HUDEP-2 (cell line): ENCODE data around the gene PML.

Experiments
- DNase-seq, 76 experiments: peaks; one replicate each; lab custom pipeline; 2025; ENCODE audit not compliant: unreplicated experiment in 76 of 76; lab: John Stamatoyannopoulos, UW

Gene PML

GRCh38 chr15:73984208-73984979 lies 10.1 kb upstream of the PML start:
- peak in 5 of 76 experiments; percentile 5 to 21 (median 13) for DNase-seq

- peak in 12 of 76 experiments; percentile 3 to 33 (median 22) for DNase-seq
Measured at GRCh38 chr15:73985101-73985873, 9.2 kb upstream of the PML start.

DNA sequence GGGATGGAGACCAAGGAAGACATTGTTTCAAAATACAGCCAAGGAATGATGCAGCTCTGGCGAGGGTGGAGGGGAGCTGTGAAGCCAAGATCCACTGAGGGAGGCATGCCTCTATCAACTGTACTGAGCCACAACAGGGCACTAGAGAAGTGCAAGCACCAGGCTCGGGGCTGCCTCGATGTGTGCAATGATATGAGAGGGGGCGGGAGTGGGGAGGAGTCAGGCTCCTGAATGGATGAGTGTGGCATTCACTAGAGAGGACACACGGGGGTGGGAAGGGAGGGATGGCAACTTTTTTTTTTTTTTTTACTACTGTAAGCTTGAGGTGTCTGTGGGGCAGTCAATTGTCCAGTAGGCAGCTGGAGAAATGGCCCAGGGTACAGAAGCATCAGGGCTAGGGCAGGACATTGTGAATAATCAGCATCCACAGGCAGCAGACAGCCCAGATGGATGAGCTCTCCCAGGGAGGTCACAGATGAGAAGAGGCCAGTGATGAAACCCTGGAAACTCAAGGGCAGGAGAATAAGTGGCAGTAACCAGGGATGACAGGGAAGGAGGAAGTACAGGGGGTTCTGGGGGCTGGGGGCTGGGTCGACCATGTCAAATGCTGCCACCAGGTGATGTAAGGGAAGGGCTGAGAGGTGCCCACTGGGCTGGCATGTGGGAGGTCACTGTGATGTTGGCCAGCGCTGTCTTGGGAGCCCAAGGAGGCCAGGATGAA lies 8.3 kb upstream of the PML start:
- peak in 35 of 76 experiments; percentile 8 to 56 (median 28) for DNase-seq

DNA sequence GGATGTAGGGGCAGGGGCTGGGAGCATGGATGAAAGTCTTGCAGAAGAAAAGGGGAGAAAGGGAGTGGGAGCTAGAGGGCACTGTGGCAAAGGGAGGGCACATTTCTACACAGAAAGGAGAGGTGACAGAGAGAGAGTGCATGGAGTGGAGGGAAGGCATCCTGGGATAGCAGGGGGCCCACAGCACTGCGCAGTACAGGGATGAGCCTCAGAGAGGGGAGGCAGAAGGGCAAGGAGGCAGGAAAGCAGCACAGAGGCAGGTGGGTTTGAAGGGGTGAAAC lies 7.8 kb upstream of the PML start:
- DNase-seq, result no peak

DNA sequence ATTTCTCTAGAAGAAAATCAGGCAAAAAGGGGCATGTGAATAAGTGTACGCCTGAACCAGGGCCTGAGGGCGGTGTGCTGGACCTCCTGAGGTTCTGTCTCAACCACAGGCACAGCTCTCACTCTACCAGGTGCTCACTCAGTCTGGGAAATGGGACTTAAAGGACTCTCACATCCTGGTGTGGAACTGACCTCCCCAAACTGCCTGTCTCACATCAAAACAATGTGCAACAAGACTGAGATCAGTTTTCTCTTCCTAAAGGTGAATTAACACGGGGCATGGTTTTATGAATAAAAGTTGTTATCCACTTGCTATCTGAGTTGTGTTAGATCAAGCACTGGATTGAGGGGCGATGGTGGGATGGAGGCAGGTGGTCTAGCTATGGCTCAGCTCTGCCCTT lies 7.3 kb upstream of the PML start:
- DNase-seq, result no peak

GRCh38 chr15:73987681-73988444 lies 6.7 kb upstream of the PML start:
- DNase-seq, result no peak

DNA sequence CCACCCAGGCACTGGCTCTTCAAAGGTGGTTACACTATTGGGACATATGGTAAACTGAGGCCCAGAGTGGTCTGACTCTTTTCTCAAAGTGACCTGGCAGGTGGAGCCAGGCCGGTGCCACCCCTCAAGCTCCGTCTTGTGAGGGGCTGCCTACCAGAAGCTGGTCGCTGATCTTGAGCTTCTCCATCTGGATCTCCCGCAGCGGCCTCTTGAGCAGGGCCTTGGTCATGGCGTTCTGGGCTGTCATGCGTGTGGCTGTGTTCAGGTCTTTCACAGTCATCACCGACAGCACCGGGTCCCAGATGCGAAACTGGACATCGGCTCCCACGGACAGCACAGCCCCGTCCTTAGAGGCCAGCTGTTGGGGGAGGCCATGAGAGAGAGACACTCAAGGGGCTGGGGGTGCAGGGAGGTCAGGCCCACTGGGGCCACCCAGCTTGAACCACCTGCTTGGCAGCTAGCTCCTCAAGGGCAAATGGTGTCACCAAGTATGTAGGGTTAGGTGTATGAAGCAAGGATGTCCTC lies 6.0 kb upstream of the PML start:
- DNase-seq, result no peak

GRCh38 chr15:73989001-73989798 lies 5.3 kb upstream of the PML start:
- DNase-seq, result no peak

- DNase-seq, result no peak
Measured at GRCh38 chr15:73990250-73991005, 4.1 kb upstream of the PML start.

GRCh38 chr15:73991260-73991659 lies 3.3 kb upstream of the PML start:
- peak in 8 of 76 experiments; percentile 8 to 53 (median 34) for DNase-seq

GRCh38 chr15:73991726-73992593 lies 2.6 kb upstream of the PML start, which contains the start of gene STOML1:
Gene STOML1 (minus strand): TSS chr15:73992295. CDS start chr15:73992223, 72 bp downstream.
- peak in 74 of 76 experiments; percentile 39 to 95 (median 89) for DNase-seq

DNA sequence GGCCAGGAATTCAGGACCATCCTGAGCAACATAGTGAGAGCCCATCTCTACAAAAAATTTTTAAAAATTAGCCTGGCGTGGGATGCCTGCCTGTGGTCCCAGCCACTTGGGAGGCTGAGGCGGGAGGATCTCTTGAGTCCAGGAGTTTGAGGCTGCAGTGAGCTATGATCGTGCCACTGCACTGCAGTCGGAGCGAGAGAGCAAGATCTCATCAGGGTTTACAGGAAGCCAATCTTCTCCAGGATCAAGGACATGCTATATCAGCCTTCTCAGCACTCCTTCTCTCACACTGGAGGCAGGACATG lies 2.0 kb upstream of the PML start:
- DNase-seq, result peak in 2 of 76 experiments; percentile 36 to 61

DNA sequence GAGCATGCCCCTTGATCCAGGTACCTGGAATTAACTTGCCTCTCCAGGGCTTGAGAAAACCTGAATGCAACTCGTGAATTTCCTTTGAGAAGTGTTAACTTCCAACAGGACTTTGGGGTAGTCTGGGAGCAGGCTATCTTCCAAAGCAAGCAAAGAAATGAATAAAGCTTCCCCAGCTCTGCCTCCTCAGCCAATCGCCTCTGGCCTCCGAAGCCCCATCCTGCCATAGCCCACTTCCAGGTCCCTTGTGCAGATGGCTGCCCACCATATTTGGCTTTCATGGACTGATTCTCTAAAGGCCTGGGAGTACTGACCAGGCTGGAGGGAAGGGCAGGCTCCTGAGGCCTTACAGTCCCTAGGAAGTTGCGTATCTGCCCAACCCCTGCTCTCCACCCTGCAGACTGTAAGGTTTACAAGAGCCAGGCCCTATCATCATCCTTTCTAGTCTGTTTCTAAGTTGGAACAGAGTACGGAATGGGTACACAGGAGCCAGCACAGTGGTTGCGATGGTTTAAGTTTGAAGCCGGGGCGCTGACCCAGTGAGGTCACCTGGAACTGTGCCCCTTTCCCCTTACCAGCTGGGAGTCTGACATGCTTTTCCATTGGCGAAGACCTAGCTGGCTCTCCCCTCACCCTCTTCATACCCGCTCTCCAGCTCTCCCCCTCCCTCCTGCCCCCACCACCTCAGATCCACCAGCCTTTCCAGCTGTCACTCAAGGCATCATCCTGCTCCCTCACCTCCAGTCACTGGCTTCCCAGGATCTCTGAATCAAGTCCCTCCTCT lies 1.1 kb upstream of the PML start:
- DNase-seq, result no peak

DNA sequence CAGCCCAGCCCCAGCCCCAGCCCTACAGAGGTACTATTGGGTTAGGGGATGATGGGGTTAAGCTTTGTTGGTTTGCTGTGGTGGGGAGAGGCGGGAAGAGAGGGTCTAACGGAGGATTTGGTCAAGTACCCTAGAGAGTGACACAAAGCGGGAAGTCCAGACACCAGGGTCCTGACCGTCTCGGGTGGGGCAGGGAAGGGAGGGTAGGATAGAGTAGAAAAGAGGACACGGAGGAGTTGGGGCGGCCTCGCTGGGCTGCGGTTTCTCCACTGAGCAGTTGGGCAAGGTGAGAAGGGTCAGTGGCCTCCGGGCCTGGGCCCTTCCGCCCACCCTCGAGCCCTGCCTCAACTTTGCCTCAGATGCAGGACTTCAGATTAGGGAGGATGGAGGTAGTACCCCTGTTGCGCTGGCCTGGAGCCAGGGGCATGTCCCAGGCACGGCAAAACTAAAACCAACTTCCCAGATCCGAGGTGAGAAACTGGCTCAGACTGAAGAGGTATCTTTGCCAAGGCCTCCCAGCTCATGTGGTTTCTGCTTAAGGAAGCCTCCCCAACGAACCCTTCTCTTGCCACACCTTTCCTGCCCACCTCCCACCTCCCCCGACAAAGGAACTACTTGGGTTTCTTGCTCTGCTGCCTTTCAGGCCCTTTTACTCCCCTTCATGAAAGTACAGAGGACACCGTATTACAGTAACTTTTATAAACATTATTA lies 551 bp downstream of the PML start:
- peak in 17 of 76 experiments; percentile 8 to 41 (median 19) for DNase-seq

- DNase-seq, result peak in 12 of 76 experiments; percentile 2 to 38 (median 19)
Measured at GRCh38 chr15:73996267-73996666, 1.8 kb downstream of the PML start.

DNA sequence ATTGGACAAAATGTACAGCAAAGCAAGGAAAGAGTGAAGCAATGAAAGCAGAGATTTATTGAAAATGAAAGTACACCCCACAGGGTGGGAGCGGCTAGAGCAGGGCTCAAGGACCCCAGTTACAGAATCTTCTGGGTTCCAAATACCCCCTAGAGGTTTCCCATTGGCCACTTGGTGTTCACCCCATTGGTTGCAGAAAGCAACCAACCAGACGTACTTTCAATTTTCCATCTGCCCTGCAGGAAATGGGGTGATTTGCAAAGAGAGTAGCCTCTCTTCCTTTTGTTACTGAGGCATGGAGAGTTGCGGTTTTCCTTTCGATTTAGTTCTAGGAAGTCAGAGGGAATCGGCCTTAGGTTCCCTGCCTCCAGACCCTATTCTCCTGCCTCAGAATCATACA lies 2.4 kb downstream of the PML start:
- peak in 8 of 76 experiments; percentile 5 to 37 (median 20) for DNase-seq

GRCh38 chr15:73997986-73998385 lies 3.5 kb downstream of the PML start:
- no peak for DNase-seq
